DND-41 (cell line): ENCODE results near the gene ZNF526.

Experiments
- ATAC-seq: fragments of 200-7000 bp; cut with Tn5 transposase; 3 replicates; pipeline ENCODE4 v1.9.1; 2021; ENCODE audit warnings: low read depth; ENCODE audit not compliant: insufficient read depth
- DNase-seq: peaks from one replicate; pipeline ENCODE4 v3.0.0-alpha.2; 2020
- H2AFZ ChIP-seq: 2 replicates; pipeline ENCODE4 v1.6.0; 2012; ENCODE audit warnings: low read depth, low read length
- H3K27ac ChIP-seq: 2 replicates; pipeline ENCODE4 v1.5.1; 2012; ENCODE audit warnings: low read length, inconsistent platforms
- H3K27me3 ChIP-seq: fragments of 200-600 bp; sonication (generic); 2 replicates; pipeline ENCODE4 v1.6.0; 2012; ENCODE audit warnings: low read length, mild to moderate bottlenecking, inconsistent platforms; ENCODE audit not compliant: insufficient read depth, poor library complexity
- H3K36me3 ChIP-seq: 2 replicates; pipeline ENCODE4 v1.5.1; 2012; ENCODE audit warnings: low read length, inconsistent platforms; ENCODE audit not compliant: insufficient read depth
- H3K4me1 ChIP-seq: 2 replicates; pipeline ENCODE4 v1.5.1; 2012; ENCODE audit warnings: mild to moderate bottlenecking, low read length; ENCODE audit not compliant: insufficient read depth
- H3K4me2 ChIP-seq: 2 replicates; pipeline ENCODE4 v1.6.0; 2012; ENCODE audit warnings: mild to moderate bottlenecking, moderate library complexity, low read length, inconsistent platforms; ENCODE audit not compliant: insufficient read depth
- H3K4me3 ChIP-seq, 2 experiments: fragments of 200-600 bp in 1 of 2; shearing (Covaris generic) in 1 of 2; 2 replicates each; pipeline ENCODE4 v1.5.1; 2012 to 2016; ENCODE audit warnings: inconsistent platforms in 2 of 2, low read length in 2 of 2, mild to moderate bottlenecking in 2 of 2, low read depth in 1 of 2, moderate library complexity in 1 of 2
- H3K79me2 ChIP-seq: 2 replicates; pipeline ENCODE4 v1.6.0; 2012; ENCODE audit warnings: low read length, inconsistent platforms; ENCODE audit not compliant: insufficient read depth
- H3K9ac ChIP-seq: 2 replicates; pipeline ENCODE4 v1.6.0; 2012; ENCODE audit warnings: low read depth, mild to moderate bottlenecking, inconsistent platforms, low read length, moderate library complexity
- H3K9me3 ChIP-seq: 2 replicates; pipeline ENCODE4 v1.5.1; 2012; ENCODE audit warnings: low read length, moderate library complexity, mild to moderate bottlenecking, inconsistent platforms; ENCODE audit not compliant: insufficient read depth, severe bottlenecking
- H4K20me1 ChIP-seq: 2 replicates; pipeline ENCODE4 v1.6.0; 2012; ENCODE audit warnings: low read length; ENCODE audit not compliant: insufficient read depth
- EZH2 ChIP-seq: IDR thresholded peaks from 3 replicates; pipeline ENCODE4 v1.6.1; 2012; ENCODE audit warnings: borderline replicate concordance, low read depth, mild to moderate bottlenecking, moderate library complexity, low read length, inconsistent platforms; ENCODE audit not compliant: severe bottlenecking
- TF ChIP-seq, protein P1 (sequence below): IDR thresholded peaks from 2 replicates; pipeline ENCODE4 v1.5.1; 2012; ENCODE audit warnings: borderline replicate concordance, low read length, moderate library complexity, mild to moderate bottlenecking; ENCODE audit not compliant: poor library complexity, severe bottlenecking; ENCODE audit errors: extremely low read depth

Gene ZNF526

DNA sequence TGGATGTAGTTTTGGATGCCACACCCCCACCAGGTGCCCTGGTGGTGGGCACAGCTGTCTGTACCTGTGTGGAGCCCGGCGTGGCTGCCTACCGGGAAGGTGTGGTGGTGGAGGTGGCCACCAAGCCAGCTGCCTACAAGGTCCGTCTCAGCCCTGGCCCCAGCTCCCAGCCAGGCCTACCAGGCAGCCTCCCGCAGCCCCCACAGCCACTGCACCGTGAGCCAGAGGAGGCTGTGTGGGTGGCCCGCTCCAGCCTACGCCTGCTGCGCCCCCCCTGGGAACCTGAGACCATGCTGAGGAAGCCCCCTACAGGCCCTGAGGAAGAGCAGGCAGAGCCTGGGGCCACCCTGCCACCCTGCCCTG lies 52.4 kb downstream of the ZNF526 start:
- Histone ChIP-seq H3K36me3 (peaks cover 42% of the 10 kb centered on the region), H3K4me3 (no peak overlapping the region), H3K4me2 (no peak overlapping the region), H4K20me1 (no peaks in the 10 kb centered on the region), H3K9ac (no peak overlapping the region), H2AFZ (no peak overlapping the region), H3K4me1 (peaks cover 19% of the 10 kb centered on the region), H3K79me2 (peaks cover 28% of the 10 kb centered on the region), H3K9me3 (no peaks in the 10 kb centered on the region), H3K27ac (no peak overlapping the region), H3K27me3 (no peaks in the 10 kb centered on the region)
- ATAC-seq (no peak), DNase-seq (no peak)
- no peak for TF ChIP-seq EZH2
- TF ChIP-seq, protein P1, sequence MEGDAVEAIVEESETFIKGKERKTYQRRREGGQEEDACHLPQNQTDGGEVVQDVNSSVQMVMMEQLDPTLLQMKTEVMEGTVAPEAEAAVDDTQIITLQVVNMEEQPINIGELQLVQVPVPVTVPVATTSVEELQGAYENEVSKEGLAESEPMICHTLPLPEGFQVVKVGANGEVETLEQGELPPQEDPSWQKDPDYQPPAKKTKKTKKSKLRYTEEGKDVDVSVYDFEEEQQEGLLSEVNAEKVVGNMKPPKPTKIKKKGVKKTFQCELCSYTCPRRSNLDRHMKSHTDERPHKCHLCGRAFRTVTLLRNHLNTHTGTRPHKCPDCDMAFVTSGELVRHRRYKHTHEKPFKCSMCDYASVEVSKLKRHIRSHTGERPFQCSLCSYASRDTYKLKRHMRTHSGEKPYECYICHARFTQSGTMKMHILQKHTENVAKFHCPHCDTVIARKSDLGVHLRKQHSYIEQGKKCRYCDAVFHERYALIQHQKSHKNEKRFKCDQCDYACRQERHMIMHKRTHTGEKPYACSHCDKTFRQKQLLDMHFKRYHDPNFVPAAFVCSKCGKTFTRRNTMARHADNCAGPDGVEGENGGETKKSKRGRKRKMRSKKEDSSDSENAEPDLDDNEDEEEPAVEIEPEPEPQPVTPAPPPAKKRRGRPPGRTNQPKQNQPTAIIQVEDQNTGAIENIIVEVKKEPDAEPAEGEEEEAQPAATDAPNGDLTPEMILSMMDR: no peak

DNA sequence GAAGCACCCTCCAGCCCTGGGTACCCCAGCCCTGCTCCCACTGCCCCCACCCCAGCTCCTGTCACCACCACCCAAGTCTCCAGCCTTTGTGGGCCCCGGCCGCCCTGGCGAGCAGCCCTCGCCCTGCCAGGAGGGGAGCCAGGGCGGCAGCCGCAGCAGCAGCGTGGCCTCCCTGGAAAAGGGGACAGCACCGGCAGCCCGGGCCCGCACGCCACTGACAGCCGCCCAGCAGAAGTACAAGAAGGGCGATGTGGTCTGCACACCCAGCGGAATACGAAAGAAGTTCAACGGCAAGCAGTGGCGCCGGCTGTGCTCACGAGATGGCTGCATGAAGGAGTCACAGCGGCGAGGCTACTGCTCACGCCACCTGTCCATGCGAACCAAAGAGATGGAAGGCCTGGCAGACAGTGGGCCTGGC lies 52.9 kb downstream of the ZNF526 start:
- H3K4me2 ChIP-seq: no peak overlapping the region
- peaks cover 28% of the 10 kb centered on the region for H3K79me2 ChIP-seq
- no peak overlapping the region for H3K4me3 ChIP-seq
- H4K20me1 ChIP-seq: no peaks in the 10 kb centered on the region
- no peaks in the 10 kb centered on the region for H3K27me3 ChIP-seq
- no peak overlapping the region for H3K9ac ChIP-seq
- ATAC-seq (no peak), DNase-seq (no peak)
- H3K9me3 ChIP-seq: no peaks in the 10 kb centered on the region
- H3K27ac ChIP-seq: no peak overlapping the region
- TF ChIP-seq EZH2: no peak
- TF ChIP-seq, protein P1: no peak
- H3K36me3 ChIP-seq: peaks cover 42% of the 10 kb centered on the region
- H2AFZ ChIP-seq: no peak overlapping the region
- H3K4me1 ChIP-seq: peaks cover 16% of the 10 kb centered on the region

DNA sequence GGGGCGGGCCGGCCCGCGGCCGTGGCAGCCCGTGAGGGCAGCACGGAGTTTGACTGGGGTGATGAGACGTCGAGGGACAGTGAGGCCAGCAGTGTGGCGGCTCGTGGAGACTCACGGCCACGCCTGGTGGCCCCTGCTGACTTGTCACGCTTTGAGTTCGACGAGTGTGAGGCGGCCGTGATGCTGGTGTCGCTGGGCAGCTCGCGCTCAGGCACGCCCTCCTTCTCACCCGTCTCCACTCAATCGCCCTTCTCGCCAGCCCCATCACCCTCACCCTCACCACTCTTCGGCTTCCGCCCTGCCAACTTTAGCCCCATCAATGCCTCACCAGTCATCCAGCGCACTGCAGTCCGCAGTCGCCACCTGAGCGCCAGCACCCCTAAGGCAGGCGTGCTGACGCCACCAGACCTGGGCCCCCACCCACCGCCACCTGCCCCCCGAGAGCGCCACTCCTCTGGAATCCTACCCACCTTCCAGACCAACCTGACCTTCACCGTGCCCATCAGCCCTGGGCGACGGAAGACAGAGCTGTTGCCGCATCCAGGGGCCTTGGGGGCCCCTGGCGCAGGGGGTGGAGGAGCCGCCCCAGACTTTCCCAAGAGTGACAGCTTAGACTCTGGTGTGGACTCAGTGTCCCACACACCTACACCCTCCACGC lies 53.4 kb downstream of the ZNF526 start:
- no peak overlapping the region for H3K4me3 ChIP-seq
- no peak overlapping the region for H3K4me2 ChIP-seq
- H3K9ac ChIP-seq: no peak overlapping the region
- ATAC-seq: no peak
- H3K79me2 ChIP-seq: peaks cover 28% of the 10 kb centered on the region
- no peaks in the 10 kb centered on the region for H3K9me3 ChIP-seq
- H3K36me3 ChIP-seq: peaks cover 42% of the 10 kb centered on the region
- TF ChIP-seq EZH2: no peak
- TF ChIP-seq, protein P1: no peak
- H2AFZ ChIP-seq: no peak overlapping the region
- no peaks in the 10 kb centered on the region for H4K20me1 ChIP-seq
- peaks cover 21% of the 10 kb centered on the region for H3K4me1 ChIP-seq
- DNase-seq: no peak
- no peak overlapping the region for H3K27ac ChIP-seq
- H3K27me3 ChIP-seq: no peaks in the 10 kb centered on the region

GRCh38 chr19:42274065-42274682 lies 54.1 kb downstream of the ZNF526 start:
- peaks cover 42% of the 10 kb centered on the region for H3K36me3 ChIP-seq
- no peak overlapping the region for H3K27ac ChIP-seq
- no peaks in the 10 kb centered on the region for H3K9me3 ChIP-seq
- H3K79me2 ChIP-seq: peaks cover 34% of the 10 kb centered on the region
- no peaks in the 10 kb centered on the region for H3K27me3 ChIP-seq
- no peak overlapping the region for H3K4me2 ChIP-seq
- no peak overlapping the region for H3K4me3 ChIP-seq
- H3K4me1 ChIP-seq: peaks cover 27% of the 10 kb centered on the region
- H3K9ac ChIP-seq: no peak overlapping the region
- no peaks in the 10 kb centered on the region for H4K20me1 ChIP-seq
- no peak for ATAC-seq
- no peak overlapping the region for H2AFZ ChIP-seq
- TF ChIP-seq, protein P1: no peak
- no peak for TF ChIP-seq EZH2
- DNase-seq: no peak
